Measurements from ENCODE around the gene CPPED1. TPM values are rescaled to one million over a fixed set of nuclear protein-coding genes. Genes with fewer than 3 reads are reported as not detected.
A peak's percentile ranks its signal among the peaks of the same experiment; 100 is the strongest.

The CPPED1 gene
- total RNA-seq, 1 experiment from 2014 or later: 8.1 TPM

- intact Hi-C loops (cut with micrococcal nuclease): loop anchor here (2.0 kb wide), 1 partner anchor 191 kb away; the partner anchor contains the start of gene CPPED1
- no peaks in the 10 kb centered on the region for H3K36me3 ChIP-seq (ENCODE audit: control insufficient read depth in 1 of 2, insufficient read depth in 2 of 2, low read length in 2 of 2)
- H3K9me2 ChIP-seq (ENCODE audit: insufficient read depth): no peaks in the 10 kb centered on the region
- H3K9ac ChIP-seq (ENCODE audit: low read length): peak overlapping the region; percentile 58
- CTCF ChIA-PET: interaction anchor here (1.2 kb wide), 1 partner anchor 38 kb away, joined by 3 read pairs; no protein-coding TSS in a partner anchor
- H3K27ac ChIP-seq (ENCODE audit: low read depth, low read length): peak overlapping the region; percentile 64; the same call in 1 of the 2 replicates
- H4K20me1 ChIP-seq (ENCODE audit: insufficient read depth): no peaks in the 10 kb centered on the region
- H3K4me2 ChIP-seq (ENCODE audit: low read length): peak overlapping the region; percentile 73
- H3K79me2 ChIP-seq (ENCODE audit: insufficient read depth, low read length): no peaks in the 10 kb centered on the region
- peak overlapping the region in 1 of 2 experiments; percentile 40; a peak in 1 of 4 replicates for H3K4me3 ChIP-seq (replicated peaks in 1 of 2; ENCODE audit: low read depth in 1 of 2, low read length in 2 of 2)
- H2AFZ ChIP-seq (ENCODE audit: low read depth, low read length, poor library complexity, severe bottlenecking): peak overlapping the region; percentile 34
- H3K4me1 ChIP-seq (ENCODE audit: control insufficient read depth in 1 of 2, insufficient read depth in 2 of 2, low read length in 2 of 2): peaks cover 32 to 57% of the 10 kb centered on the region in 2 experiments
- DNase-seq (ENCODE audit: low read depth, low spot score) (no peak), ATAC-seq (peak; percentile 2; the same call in 1 of the 2 replicates)
- RAD21 ChIA-PET (ENCODE audit: low non-redundant PET in 1 of 2, low total read pairs in 2 of 2, uncharacterized antibody in 2 of 2, unreplicated experiment in 2 of 2): no interaction called here
- TF ChIP-seq JUND (IDR thresholded peaks at IDR 0.05) (no peak), TCF7L2 (IDR thresholded peaks at IDR 0.05; ENCODE audit: borderline replicate concordance, extremely low read depth, insufficient read depth, insufficient read length) (no peak), ZFX (IDR thresholded peaks at IDR 0.05) (no peak), CTCF (IDR thresholded peaks at IDR 0.05 in 2 of 3, conservative IDR thresholded peaks at IDR 0.05 in 1 of 3; ENCODE audit: borderline replicate concordance in 1 of 3, insufficient read depth in 1 of 3, low read depth in 2 of 3, low read length in 2 of 3) (no peak), CBX3 (IDR thresholded peaks at IDR 0.05; ENCODE audit: low read depth) (no peak), RAD21 (IDR thresholded peaks at IDR 0.05; ENCODE audit: low read depth) (no peak), SP1 (IDR thresholded peaks at IDR 0.05; ENCODE audit: low read depth) (no peak), CEBPB (IDR thresholded peaks at IDR 0.05; ENCODE audit: low read depth) (no peak), SRF (IDR thresholded peaks at IDR 0.05; ENCODE audit: low read depth) (no peak), ELF1 (IDR thresholded peaks at IDR 0.05; ENCODE audit: borderline replicate concordance, low read depth) (no peak), ZNF274 (IDR thresholded peaks at IDR 0.05; ENCODE audit: low read depth, low read length) (no peak), EGR1 (IDR thresholded peaks at IDR 0.05; ENCODE audit: low read depth) (no peak), SIN3A (IDR thresholded peaks at IDR 0.05; ENCODE audit: low read depth) (no peak), EZH2phosphoT487 (IDR thresholded peaks at IDR 0.05; ENCODE audit: borderline replicate concordance) (no peak), FOSL1 (IDR thresholded peaks at IDR 0.05; ENCODE audit: low read depth) (no peak), POLR2A (IDR thresholded peaks at IDR 0.05; ENCODE audit: borderline replicate concordance, extremely low read depth, insufficient read depth, insufficient read length) (no peak), EZH2 (IDR thresholded peaks at IDR 0.05) (no peak), YY1 (IDR thresholded peaks at IDR 0.05; ENCODE audit: extremely low read depth, insufficient replicate concordance, low read depth, low read length) (no peak), POLR2AphosphoS5 (IDR thresholded peaks at IDR 0.05; ENCODE audit: low read depth, low read length) (no peak)
- TF ChIP-seq, protein P1, sequence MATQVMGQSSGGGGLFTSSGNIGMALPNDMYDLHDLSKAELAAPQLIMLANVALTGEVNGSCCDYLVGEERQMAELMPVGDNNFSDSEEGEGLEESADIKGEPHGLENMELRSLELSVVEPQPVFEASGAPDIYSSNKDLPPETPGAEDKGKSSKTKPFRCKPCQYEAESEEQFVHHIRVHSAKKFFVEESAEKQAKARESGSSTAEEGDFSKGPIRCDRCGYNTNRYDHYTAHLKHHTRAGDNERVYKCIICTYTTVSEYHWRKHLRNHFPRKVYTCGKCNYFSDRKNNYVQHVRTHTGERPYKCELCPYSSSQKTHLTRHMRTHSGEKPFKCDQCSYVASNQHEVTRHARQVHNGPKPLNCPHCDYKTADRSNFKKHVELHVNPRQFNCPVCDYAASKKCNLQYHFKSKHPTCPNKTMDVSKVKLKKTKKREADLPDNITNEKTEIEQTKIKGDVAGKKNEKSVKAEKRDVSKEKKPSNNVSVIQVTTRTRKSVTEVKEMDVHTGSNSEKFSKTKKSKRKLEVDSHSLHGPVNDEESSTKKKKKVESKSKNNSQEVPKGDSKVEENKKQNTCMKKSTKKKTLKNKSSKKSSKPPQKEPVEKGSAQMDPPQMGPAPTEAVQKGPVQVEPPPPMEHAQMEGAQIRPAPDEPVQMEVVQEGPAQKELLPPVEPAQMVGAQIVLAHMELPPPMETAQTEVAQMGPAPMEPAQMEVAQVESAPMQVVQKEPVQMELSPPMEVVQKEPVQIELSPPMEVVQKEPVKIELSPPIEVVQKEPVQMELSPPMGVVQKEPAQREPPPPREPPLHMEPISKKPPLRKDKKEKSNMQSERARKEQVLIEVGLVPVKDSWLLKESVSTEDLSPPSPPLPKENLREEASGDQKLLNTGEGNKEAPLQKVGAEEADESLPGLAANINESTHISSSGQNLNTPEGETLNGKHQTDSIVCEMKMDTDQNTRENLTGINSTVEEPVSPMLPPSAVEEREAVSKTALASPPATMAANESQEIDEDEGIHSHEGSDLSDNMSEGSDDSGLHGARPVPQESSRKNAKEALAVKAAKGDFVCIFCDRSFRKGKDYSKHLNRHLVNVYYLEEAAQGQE (IDR thresholded peaks at IDR 0.05; ENCODE audit: low read depth): no peak
- BruUV-seq (replicated peaks): no TSS peak
- H3K9me3 ChIP-seq (ENCODE audit: control insufficient read depth in 1 of 2, insufficient read depth in 1 of 2, low read depth in 1 of 2, low read length in 2 of 2): no peaks in the 10 kb centered on the region
- POLR2A ChIA-PET: interaction anchor here (0.9 to 1.5 kb wide), 2 partner anchors 11 to 41 kb away, joined by 3 to 4 read pairs; no protein-coding TSS in a partner anchor
- H3K27me3 ChIP-seq (ENCODE audit: insufficient read depth, low read length): no peaks in the 10 kb centered on the region
Observed at GRCh38 chr16:12611916-12612597, 191.6 kb downstream of the CPPED1 start.
